SHP77 treated with DMSO at 0.1 percent for 48 hours (cell line): ENCODE data around the gene SLC39A3.

Experiments
- DNase-seq: peaks from one replicate; lab custom pipeline; 2025; lab: John Stamatoyannopoulos, UW

SLC39A3 gene

DNA sequence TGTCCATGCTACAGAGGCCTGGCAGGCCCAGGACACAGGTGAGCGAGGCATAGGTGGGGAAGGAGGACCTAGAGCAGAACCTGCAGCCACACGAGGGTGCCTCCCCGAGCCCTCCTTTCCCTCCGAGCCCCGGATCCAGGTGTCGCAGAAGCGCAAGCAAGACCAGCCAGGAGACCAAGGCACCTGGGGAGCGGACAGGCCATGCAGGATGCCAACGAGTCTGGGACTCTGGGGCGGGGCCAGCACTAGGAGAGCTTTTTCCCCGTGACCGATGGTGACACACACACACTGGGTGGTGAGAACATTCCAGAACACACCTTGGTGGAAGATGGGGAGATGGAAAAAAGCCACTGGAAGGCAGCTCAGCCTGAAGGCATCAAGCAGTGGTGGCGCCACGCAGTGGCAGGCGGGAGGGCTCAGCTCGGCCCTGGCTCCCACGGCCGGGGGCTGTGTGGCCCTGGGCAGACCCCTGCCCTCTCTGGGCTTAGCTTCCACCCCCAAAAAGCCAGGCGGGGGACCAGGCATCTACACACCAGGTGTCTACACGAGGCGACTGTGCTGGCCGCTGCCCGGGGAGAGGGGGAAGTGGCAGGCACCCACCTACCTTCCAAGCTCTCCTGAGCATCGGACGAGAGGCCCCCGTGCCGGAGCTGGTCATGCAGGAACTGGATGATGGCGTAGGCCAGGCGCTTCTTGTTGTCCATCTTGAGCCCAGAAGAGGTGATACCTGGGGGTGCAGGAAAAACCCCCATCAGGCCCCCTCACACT lies 28.7 kb upstream of the SLC39A3 start:
- no peak for DNase-seq

DNA sequence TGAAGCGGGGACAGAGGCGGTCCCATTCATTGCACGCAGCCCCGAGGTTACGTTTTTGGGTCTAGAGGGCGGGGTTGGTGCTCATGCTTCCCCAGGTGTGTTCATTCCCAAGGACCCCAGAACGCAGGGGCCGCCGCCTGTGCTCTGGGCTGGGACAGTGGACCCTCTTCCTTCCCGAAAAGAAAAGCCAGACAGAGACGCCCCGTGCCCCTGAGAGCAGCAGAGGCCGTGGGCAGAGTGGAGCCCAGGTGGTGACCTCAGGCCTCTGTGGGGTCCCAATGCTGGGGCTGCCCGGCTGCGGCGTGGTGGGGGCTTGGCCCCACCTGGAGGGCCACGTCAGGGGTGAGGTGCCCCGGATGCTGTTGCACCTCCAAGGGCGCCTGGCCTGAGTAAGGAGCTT lies 27.9 kb upstream of the SLC39A3 start:
- no peak for DNase-seq

DNA sequence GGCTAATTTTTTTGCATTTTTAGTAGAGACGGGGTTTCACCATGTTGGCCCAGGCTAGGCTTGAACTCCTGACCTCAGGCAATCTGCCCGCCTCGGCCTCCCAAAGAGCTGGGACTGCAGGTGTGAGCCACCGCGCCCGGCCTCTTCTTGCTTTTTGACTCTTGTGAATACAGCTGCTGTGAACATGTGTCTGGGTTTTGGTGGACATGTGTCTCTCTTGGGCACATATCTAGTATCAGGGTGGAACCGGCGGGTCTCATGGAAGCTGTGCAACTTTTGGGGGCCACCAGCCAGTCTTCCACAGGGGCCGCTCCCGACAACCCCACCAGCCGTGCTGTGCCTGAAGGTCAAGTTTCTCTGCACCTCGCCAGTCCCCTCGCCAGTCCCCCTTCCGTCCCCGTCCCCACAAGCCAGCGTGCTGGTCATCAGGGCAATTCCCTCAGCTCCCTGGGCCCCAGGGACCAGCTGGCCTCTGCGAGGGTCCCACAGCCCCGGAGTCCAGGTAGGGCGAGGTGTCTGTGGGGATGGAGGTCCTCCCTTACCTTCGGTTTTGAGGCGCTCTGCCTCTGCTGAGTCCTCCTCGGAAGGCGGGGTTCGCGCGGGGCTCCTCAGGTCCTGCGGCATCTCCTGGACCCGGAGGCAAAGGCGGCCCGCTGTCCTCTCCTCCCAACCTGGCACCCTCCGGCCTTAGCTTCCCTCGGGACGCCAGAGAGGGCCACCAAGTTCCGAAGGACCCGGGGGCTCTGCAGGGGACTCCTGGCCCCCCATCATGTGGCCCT lies 27.0 kb upstream of the SLC39A3 start:
- no peak for DNase-seq

DNA sequence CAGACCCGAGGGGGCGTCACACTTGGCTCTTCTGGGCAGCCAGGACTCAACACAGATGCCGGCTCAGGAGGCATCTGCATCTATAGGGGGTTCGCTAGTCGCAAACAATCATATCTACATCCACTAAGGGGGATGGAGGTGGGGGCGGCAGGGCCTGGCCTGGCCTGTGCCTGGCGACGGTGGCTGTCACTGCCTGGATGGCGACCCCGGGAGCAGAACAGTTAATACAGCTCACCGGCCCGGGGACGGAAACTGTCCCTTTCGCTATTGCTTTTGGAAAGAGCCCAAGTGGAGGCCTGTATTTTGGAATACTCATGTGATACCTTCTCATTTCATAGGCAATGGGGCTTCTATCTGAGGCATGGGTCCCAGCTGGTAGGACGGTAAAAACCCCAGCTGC lies 25.6 kb upstream of the SLC39A3 start:
- no peak for DNase-seq

DNA sequence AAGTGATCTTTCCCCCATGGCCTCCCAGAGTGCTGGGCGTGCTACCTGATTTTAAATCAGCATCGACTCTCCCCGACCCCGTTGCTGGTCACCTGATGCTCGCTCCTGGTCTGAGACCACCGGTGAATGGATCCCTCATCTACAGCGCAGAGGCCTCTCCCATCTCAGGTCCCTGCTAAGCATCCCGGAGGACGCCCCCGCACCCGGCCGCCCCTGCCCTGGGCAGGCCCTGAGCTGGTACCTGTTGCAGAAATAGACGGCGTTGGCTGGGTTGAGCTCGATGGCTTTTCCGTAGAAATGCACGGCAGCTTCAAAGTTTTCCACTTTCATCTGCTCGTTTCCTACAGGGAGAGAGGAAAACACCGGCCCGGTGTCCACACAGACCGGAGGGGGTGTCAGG lies 25.1 kb upstream of the SLC39A3 start:
- no peak for DNase-seq

DNA sequence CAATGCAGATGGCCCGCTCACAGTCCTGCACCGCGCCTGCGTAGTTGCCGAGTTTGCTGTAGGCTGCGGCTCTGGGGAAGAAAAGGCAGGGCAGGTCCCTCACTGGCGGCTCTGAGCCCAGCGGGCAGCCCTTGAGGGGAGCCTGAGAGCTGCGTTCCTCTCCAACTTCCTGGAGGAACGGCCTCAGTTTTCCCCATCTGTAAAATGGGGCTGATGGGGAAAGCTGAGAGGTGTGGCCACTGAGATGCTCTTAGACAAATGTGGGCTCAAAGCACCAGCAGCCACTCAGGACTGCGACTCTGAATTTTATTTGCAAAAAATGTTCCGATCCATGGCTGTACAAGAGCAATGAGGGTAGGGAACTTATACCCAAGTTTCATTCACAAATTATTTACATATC lies 23.9 kb upstream of the SLC39A3 start:
- DNase-seq, result no peak

DNA sequence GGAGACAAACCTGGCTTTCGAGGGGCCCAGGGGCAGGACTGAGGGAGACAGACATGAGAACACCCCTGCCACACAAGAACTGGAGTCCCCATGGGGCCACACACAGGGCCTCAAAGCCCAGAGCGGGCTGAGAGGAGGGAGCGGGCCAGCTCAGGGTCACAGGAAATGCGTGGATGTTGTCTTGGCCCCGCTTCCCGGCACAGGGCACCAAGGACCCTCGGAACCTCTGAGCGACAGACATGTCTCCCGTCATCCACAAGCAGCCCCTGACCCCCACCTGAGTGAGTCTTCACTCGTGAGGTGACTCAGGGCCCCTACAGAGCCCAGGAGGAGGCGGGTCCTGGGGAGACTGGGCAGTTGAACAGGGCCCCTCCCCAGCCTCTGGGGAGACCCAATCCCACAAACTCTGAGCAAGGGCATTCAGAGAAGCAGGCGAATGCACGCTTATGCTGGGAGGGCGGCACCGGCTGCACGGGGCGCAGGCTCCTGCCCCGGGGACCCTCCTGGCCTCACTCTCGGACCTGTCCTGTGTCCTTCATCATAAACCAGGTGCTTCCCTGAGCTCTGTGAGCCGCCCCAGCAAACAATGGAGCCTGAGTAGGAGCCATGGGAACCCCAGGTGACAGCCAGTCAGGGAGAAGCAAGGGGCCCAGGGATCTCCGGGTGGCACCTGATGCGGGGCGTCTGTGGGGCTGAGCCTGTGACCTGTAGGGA lies 23.1 kb upstream of the SLC39A3 start:
- no peak for DNase-seq

DNA sequence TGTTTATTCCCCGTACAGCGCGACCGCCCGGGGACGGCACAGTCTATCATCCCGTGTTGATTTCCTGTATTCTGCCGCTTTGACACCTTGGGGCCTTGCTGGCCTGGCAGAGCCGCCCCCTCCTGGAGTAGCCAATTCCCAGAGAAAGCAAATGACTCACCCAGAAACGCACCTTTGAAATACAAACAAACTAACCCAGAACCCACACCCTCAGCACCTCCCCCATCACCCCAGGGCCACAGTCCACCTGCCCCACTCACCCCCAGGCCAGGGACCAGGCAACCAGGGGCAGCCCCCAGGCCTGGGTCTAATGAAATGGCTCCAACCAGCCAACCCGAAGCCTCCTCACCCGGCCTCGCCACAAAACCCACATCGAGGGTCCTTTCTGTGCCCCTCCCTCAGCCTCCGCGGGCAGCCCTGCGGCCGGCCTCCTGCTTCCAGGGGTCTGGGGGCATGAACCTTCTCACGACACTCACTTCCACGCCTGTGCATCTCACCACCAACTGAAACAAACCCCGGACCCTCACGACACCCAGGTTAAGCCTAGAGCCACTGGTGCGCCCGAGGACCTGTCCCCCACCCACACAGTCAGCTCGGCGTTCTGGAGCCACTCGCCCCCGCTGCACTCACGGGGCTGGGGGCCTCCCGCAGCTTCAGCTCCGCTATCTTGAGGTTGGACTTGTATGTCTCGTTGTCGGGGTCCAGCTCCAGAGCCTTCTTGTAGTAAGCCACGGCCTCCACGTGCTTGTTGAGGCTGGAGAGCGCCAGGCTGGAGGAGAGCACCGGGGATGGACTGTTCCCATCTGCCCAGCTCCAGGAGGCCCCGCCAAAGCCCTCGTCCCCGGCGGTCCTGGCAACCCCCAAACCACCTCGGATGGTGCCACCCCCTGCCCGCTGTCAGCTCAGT lies 22.3 kb upstream of the SLC39A3 start:
- no peak for DNase-seq

DNA sequence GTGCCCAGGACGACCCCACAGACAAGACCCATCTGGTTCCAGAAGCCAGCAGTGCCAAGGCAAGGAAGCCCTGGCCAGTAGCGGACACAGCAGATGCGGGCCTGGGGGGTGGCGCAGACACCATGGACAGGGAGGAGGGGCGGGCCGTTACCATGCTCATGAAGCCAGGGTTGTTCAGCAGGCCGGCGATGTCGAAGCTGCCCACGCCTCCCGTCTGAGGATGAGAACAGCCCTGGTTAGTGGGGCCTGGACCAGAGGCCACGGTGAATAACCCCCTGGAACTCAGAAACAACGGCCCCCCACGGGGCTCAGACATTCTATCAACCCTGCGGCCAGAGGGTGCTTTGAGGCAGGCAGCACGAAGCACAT lies 21.5 kb upstream of the SLC39A3 start:
- DNase-seq, result no peak

DNA sequence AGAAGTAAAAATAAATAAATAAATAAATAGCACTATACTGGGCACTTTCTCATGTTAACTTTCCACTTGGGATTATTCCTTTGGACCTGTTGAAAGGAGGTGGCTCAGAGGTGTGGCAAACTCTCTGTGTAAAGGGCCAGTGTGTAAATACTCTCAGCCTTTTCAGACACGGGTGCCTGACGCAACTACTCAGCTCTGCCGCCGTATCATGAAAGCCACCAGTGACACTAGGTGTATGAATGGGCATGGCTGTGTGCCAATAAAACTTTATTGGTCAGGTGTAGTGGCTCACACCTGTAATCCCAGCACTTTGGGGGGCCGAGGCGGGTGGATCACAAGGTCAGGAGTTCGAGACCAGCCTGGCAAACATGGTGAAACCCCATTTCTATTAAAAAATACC lies 20.1 kb upstream of the SLC39A3 start:
- DNase-seq, result no peak

DNA sequence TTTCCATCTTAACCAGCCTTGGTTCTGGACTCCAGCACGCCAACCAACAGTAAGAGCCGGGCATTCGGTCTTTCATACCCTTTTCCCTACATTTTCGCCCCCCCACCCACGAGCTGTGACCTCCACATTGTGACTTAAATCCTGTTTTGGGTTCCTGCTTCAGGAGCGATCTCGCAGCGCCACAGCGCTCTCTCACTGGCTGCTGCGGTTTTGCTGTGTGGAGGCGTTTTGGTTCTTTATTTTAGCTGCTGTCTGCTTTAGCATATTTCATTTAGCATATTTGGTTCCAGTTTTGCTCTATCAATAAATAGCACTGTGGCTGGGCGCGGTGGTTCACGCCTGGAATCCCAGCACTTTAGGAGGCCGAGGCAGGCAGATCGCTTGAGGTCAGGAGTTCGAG lies 19.5 kb upstream of the SLC39A3 start:
- DNase-seq, result no peak

DNA sequence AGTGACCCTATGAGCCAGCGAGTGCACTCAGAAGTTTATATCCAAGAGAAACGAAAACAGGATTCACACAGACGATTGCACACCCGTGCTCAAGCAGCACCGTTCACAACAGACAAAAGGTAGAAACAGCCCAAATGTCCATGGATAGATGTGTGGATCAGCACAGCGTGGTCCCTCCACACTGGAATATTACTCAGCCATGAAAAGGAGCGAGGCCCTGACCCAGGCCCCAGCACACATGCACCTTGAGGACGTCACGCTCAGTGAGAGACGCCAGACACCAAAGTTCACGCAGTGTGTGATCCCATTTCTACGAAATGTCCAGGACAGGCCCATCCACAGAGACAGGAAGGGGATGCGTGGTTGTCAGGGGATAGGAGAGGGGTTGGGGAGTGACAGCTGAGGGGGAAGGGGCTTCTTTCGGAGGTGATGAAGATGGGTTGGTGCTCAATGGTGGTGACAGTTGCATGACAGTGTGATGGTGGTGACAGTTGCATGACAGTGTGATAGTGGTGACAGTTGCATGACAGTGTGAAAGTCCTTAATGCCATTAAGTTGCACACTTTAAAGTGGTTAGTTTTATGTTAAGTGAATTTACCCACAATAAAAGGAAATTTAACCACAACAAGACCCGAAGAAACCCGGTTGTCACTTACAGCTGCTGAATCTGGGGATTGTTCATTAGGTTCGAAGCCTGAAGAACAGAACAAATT lies 18.9 kb upstream of the SLC39A3 start:
- no peak for DNase-seq

DNA sequence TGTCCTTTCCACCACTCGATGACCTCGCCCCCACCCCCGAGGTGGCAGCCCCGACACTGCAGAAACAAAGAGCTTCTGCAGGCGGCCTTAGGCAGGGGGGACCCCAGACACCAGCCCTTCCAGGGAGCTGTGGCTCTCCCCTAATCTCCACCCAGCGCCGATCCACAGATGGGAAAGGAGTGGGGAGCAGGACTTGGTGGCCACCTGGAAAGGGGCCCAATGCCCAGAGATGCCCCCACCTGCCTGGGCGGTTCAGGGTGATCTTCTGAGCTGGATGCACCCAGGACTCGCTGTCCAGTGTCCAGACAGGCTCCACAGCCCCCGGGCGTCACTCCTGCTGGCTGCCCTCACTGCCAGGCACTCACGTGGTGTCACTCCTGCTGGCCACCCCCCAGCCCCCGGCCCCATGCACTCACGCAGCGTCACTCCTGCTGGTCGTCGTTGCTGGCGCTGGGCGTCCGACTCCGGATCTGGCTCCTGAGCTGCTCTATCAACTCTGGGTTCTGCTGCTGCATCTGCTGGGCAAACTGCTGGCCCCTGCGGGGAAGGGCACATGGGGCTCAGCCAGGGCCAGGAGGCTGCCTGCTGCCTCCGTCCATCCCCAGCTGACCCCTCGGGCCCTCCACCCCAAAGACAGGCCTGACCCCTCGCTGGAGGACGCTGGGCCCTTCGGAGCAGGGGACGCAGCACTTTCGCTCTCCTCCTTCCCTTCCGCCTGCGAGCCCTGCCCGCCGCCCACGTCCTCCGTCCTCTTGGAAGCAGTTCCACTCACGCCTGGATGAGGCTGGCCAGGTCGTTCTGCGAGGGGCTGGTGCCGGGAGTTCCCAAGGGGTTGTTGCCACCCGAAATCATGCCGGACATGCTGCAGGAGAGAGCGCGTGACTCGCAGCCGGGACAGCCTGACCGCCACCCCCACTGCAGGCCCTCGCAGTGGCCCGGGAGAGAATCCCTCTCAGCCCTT lies 17.4 kb upstream of the SLC39A3 start:
- DNase-seq, result no peak

DNA sequence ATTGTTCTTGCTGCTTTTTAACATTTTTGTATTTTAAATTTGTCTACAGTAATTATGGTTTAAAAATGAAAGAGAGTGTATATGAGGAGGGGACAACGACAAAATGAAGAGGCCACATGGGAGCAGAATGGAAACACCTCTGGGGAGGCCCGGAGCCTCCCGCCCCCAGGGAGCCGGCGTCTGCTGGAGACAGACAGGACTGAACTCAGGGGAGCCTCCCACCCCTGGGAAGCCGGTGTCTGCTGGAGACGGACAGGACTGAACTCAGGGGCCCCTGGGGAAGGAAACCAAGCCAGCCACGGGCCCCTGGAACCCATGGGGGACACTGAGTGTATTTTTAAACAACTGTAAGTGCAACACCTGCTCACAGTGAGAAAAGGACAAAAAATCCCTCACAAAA lies 16.7 kb upstream of the SLC39A3 start:
- no peak for DNase-seq

DNA sequence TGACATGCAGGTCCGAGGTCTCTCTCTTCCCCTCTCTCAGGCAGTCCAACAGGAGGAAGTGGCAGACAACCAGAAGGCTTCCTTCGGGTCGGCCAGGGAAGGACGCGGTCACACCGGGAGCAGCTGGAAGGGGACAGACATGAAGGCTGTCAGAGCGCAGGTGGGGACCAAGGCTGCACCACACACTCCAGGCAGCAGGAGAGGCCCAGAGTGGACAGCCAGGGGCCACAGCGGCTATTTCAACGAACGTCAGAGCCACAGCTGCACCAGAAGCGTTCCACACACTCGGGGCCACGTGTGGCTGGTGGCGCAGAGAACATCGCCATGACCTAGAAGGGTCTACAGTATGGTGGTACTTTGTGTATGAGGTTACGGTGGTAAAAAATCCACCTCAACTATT lies 16.0 kb upstream of the SLC39A3 start:
- no peak for DNase-seq

DNA sequence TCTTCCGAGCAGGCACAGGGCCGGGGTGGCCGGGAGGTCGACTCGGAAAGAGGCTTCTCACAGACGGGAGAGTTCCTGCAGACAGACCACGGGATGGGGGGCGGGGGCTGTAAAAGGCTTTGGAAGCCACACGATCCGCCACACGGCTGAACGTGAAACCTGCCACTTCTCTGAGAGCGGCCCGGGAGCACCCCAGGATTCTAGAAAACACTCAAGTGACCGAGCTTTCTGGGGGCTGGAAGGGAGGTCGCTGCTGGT lies 15.6 kb upstream of the SLC39A3 start:
- no peak for DNase-seq

DNA sequence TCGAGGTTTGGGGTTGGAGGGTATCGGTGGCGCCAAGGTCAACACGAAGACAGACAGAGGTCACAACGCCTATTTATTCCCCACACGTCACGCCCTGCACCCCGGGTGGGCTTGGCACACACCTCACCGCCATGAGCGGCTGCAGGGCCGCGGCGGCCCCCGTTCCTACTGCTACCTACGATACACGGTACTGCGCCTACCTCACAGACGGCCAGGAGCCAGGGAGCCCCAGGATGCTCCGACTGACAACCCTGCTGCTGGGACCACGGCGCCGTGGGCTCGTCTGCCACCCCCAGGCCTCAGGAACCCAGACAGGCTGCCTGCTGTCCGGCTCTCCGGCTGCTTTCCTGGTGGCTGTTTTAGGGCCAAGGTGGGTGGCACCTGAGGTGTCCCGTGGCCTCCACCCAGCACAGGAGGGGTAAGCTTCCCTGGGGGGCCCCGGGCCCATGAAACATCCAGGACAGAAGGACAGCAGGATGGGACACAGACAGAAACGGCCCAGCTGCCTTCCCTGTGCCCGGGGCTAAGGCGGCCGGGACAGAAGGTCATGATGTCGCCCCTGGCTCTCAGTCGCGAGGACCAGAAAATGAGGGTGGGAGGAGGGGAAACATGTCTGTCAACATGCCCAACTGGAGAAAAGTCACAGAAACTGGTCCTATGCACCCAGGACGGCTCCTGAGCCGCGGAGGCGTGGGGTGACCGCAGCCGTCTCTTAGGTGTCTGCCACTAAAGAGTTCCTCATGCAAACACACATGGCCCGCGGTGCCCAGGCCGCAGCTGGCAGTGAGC lies 15.0 kb upstream of the SLC39A3 start:
- no peak for DNase-seq

DNA sequence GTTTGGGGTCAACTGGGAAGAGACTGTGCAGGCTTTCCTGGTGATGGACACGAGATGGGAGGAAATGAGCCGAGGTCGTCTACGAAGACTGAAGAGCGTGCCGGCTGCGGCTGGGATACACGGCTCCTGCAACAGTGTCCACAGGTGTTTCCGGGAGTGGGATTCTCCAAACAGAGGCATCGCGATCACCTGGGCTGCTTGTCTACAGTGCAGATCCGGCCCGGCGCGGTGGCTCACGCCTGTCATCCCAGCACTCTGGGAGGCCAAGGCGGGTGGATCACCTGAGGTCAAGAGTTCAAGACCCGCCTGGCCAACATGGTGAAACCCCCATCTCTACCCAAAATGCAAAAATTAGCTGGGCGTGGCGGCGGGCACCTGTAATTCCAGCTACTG lies 11.6 kb upstream of the SLC39A3 start:
- DNase-seq, result no peak

DNA sequence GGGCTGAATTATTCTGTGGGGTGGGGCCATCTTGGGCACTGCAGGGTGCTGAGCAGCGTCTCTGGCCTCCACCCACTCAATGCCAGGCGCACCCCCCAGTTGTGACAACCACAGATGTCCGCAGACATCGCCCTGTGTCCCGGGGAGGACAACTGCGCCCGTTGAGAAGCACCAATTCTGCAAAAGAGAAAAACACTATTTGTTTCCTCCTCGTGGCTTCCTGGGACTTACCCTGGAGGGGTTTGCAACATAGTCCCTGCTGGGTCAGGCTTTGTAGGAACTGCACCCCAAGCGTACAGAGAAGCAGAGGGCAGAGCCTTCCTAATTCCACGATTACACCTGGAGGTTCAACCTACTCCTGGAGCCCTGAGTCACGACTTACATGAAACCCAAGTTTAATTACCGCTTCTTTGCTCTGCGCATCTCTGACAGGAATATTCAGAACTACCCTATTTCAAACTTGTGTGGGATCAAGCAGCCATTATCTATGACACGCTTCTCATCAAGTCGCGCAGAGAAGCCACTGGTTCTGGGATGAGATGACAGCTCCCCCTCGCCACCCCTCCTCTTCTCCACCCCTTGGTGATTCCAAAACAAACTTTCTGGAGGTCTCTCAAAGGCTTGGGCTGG lies 11.1 kb upstream of the SLC39A3 start:
- DNase-seq, result no peak
